Thymus (tissue), 14 donors: ENCODE results near the gene GAB2. TPM values are rescaled to one million over a fixed set of nuclear protein-coding genes. Genes with fewer than 3 reads are reported as not detected.
"Not testable (repeated sequence)": the region's sequence is repeated elsewhere in the genome, so short reads cannot be mapped to it uniquely, and the experiment has no call there.

Source experiments
- DNase-seq, 9 donors: peaks; one replicate each; pipeline ENCODE4 v3.0.0-alpha.2; 2013; ENCODE audit warnings: low spot score in 9 of 9, low read depth in 6 of 9, missing footprints in 1 of 9
- H3K27ac ChIP-seq, 2 donors: one replicate each; pipeline ENCODE4 v1.5.1; 2013; ENCODE audit warnings: control low read depth in 1 of 2, low read depth in 1 of 2, low read length in 1 of 2, mild to moderate bottlenecking in 1 of 2, moderate library complexity in 1 of 2
- H3K27me3 ChIP-seq, 2 donors: one replicate each; pipeline ENCODE4 v1.5.1; 2013; ENCODE audit warnings: low read length in 1 of 2; ENCODE audit not compliant: control insufficient read depth in 2 of 2, insufficient read depth in 1 of 2
- H3K36me3 ChIP-seq, 2 donors: one replicate each; pipeline ENCODE4 v1.5.1; 2013; ENCODE audit warnings: low read length in 1 of 2, mild to moderate bottlenecking in 1 of 2, moderate library complexity in 1 of 2; ENCODE audit not compliant: control insufficient read depth in 2 of 2, insufficient read depth in 2 of 2
- H3K4me1 ChIP-seq, 2 donors: one replicate each; pipeline ENCODE4 v1.5.1; 2013; ENCODE audit warnings: low read length in 2 of 2; ENCODE audit not compliant: control insufficient read depth in 2 of 2, insufficient read depth in 2 of 2
- H3K4me3 ChIP-seq, 2 donors: one replicate each; pipeline ENCODE4 v1.5.1; 2013; ENCODE audit warnings: low read length in 2 of 2, control low read depth in 1 of 2, mild to moderate bottlenecking in 1 of 2
- H3K9me3 ChIP-seq, 2 donors: one replicate each; pipeline ENCODE4 v1.5.1; 2013; ENCODE audit warnings: low read length in 1 of 2, mild to moderate bottlenecking in 1 of 2; ENCODE audit not compliant: control insufficient read depth in 2 of 2, insufficient read depth in 1 of 2
- WGBS: extraction: QIAGEN DNeasy Blood & Tissue Kit; methylation state at CpG from one replicate; pipeline ENCODE4 v1.1.7; 2013; 5-methylcytosine and 5-hydroxymethylcytosine counted together
- long read RNA-seq, 10 donors: transcript quantifications; one replicate each; lab custom pipeline, GENCODE V29; 2026
- polyA plus RNA-seq: library from polyadenylated mRNA; stranded (reverse); fragments of 200-250 nt; gene quantifications from one replicate; pipeline ENCODE4 v1.2.3, GENCODE V29; 2013
- total RNA-seq: library from RNA; stranded (reverse); fragments of 120-200 nt; gene quantifications from one replicate; pipeline ENCODE4 v1.2.4, GENCODE V29; 2013
- donor health status: healthy.

Gene GAB2, protein sequence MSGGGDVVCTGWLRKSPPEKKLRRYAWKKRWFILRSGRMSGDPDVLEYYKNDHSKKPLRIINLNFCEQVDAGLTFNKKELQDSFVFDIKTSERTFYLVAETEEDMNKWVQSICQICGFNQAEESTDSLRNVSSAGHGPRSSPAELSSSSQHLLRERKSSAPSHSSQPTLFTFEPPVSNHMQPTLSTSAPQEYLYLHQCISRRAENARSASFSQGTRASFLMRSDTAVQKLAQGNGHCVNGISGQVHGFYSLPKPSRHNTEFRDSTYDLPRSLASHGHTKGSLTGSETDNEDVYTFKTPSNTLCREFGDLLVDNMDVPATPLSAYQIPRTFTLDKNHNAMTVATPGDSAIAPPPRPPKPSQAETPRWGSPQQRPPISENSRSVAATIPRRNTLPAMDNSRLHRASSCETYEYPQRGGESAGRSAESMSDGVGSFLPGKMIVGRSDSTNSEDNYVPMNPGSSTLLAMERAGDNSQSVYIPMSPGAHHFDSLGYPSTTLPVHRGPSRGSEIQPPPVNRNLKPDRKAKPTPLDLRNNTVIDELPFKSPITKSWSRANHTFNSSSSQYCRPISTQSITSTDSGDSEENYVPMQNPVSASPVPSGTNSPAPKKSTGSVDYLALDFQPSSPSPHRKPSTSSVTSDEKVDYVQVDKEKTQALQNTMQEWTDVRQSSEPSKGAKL
- total RNA-seq (12.6 TPM), polyA plus RNA-seq (3.7 TPM)
- long read RNA-seq, donor 1: 0 reads
- long read RNA-seq, donor 2: 0 reads
- long read RNA-seq, donor 3, full-length matches to known transcripts: 1 of 1 reads
- long read RNA-seq, donor 3, partial matches to known transcripts: 0 of 1 reads
- long read RNA-seq, donor 3, other reads (novel, unspliced or antisense): 0 of 1 reads
- long read RNA-seq, donor 4: 0 reads
- long read RNA-seq, donor 5, full-length matches to known transcripts: 1 of 6 reads
- long read RNA-seq, donor 5, partial matches to known transcripts: 5 of 6 reads
- long read RNA-seq, donor 5, other reads (novel, unspliced or antisense): 0 of 6 reads
- long read RNA-seq, donor 6, full-length matches to known transcripts: 4 of 4 reads
- long read RNA-seq, donor 6, partial matches to known transcripts: 0 of 4 reads
- long read RNA-seq, donor 6, other reads (novel, unspliced or antisense): 0 of 4 reads
- long read RNA-seq, donor 7, full-length matches to known transcripts: 1 of 1 reads
- long read RNA-seq, donor 7, partial matches to known transcripts: 0 of 1 reads
- long read RNA-seq, donor 7, other reads (novel, unspliced or antisense): 0 of 1 reads
- long read RNA-seq, donor 8: 0 reads
- long read RNA-seq, donor 9, full-length matches to known transcripts: 1 of 13 reads
- long read RNA-seq, donor 9, partial matches to known transcripts: 12 of 13 reads
- long read RNA-seq, donor 9, other reads (novel, unspliced or antisense): 0 of 13 reads
- long read RNA-seq, donor 10, partial matches to known transcripts: 0 of 1 reads
- long read RNA-seq, donor 10, other reads (novel, unspliced or antisense): 0 of 1 reads

DNA sequence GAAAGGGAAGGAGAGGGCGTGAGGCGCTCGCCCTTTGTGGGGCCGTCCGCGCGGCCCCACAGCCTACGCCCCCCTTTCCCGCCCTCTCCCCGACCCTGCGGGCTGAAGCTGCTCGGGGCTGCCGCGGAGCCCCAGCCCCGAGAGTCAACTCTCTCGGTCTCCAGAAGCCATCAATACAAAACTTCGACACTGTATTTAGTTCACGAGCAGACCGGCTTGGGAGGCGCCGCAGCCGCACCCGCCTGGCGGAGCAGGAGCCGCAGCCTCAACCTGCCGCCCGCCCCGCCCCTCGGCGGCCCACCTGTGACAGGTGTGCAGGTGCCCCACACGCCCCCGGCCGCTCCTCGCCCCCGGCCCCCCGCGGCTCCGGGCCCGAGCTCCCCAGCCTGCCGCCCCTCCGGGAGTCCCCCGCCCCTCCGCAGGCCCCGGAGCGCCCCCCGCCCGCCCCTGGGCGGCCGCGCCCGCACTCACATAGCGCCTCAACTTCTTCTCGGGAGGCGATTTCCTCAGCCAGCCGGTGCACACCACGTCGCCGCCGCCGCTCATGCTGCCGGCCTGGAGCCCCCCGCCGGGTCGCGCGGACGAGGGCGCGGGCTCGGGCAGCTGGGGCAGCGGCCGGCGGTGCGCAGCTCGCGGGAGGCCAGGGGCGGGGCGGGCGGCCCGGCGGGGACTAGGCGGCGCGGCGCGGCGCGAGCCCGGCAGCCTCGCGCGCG is at the start of gene GAB2:
Gene GAB2 (minus strand): TSS at position 646 of the 713 bp plus-strand sequence. CDS start 100 bp downstream, at position 546.
- DNase-seq: peak in 2 of 9 donors; percentile 30 to 46
- Histone ChIP-seq H3K9me3 (peaks cover 0 to 1% of the 10 kb centered on the region in 2 donors), H3K27me3 (no peaks in the 10 kb centered on the region), H3K27ac (peak within 1 kb of the TSS; percentile 86 to 93), H3K4me1 (peaks cover 31 to 55% of the 10 kb centered on the region in 2 donors), H3K36me3 (no peaks in the 10 kb centered on the region), H3K4me3 (peak within 1 kb of the TSS; percentile 68 to 91)
- WGBS: under 1% methylated on average over 93 of the region's 93 CpGs

DNA sequence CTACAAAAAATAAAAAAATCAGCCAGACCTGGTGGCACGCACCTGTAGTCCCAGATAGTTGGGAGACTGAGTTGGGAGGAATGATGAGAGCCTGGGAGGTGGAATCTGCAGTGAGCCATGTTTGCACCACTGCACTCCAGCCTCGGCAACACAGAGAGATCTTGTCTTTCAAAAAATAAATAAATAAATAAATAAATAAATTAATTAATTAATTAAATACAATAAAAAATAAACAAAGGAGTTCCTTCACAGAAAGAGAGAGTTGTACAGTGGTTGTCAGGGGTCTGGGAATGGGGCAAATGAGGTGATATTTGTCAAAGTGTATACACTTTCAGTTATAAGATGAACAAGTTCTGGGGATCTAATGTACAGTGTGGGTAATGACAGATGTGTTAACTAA is 49.8 kb upstream of the GAB2 start:
- peaks cover 12 to 26% of the 10 kb centered on the region in 2 donors for H3K4me1 ChIP-seq
- no peak for DNase-seq
- over 99% methylated on average over 2 of the region's 2 CpGs for WGBS

GRCh38 chr11:78465169-78465942 is 47.7 kb upstream of the GAB2 start:
- no peaks in the 10 kb centered on the region for H3K27me3 ChIP-seq
- peak in 7 of 9 donors; percentile 23 to 72 (median 45) for DNase-seq
- 31% methylated on average over 19 of the region's 19 CpGs for WGBS
- H3K36me3 ChIP-seq: peaks cover 0 to 12% of the 10 kb centered on the region in 2 donors
- H3K4me1 ChIP-seq: peaks cover 12 to 26% of the 10 kb centered on the region in 2 donors
- peak overlapping the region; percentile 95 to 96 for H3K27ac ChIP-seq
- H3K4me3 ChIP-seq: peak overlapping the region in 1 of 2 donors; percentile 29
- peaks cover 0 to 2% of the 10 kb centered on the region in 2 donors for H3K9me3 ChIP-seq

More for the DNA sequence above, 49.8 kb upstream of the GAB2 start:
- no peak overlapping the region for H3K4me3 ChIP-seq
- peaks cover 0 to 3% of the 10 kb centered on the region in 2 donors for H3K36me3 ChIP-seq
- no peak overlapping the region for H3K27ac ChIP-seq
- H3K27me3 ChIP-seq: no peaks in the 10 kb centered on the region
- H3K9me3 ChIP-seq: peaks cover 0 to 2% of the 10 kb centered on the region in 2 donors

GRCh38 chr11:78464787-78465168 is 47.2 kb upstream of the GAB2 start:
- Histone ChIP-seq H3K27ac (peak overlapping the region; percentile 95 to 96), H3K4me1 (peaks cover 12 to 26% of the 10 kb centered on the region in 2 donors), H3K36me3 (peaks cover 0 to 18% of the 10 kb centered on the region in 2 donors)
- H3K9me3 ChIP-seq, H3K4me3 ChIP-seq, H3K27me3 ChIP-seq: not testable (repeated sequence)
- WGBS: 62% methylated on average over 14 of the region's 14 CpGs
- DNase-seq: peak in 1 of 9 donors; percentile 25

DNA sequence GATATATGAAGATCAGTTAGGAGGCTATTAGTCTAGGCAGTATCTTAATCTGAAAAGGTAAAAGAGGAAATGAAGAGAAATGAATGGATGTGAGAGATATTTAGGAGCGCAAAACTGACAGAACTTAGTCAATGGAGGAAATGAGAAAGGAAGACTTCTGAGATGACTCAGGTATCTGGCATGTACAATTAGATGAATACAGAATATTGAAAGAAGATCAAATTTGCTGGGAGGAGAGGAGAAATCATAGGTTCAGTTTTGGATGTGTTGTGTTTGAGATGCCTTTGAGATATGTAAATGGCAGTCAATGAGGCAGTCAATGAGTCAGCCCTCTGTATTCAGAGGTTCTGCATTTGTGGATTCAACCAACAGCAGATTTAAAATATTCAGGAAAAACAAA is 42.9 kb upstream of the GAB2 start:
- Histone ChIP-seq H3K27me3 (no peaks in the 10 kb centered on the region), H3K4me3 (no peak overlapping the region), H3K36me3 (peaks cover 3 to 19% of the 10 kb centered on the region in 2 donors), H3K27ac (no peak overlapping the region), H3K4me1 (peaks cover 6 to 21% of the 10 kb centered on the region in 2 donors), H3K9me3 (peaks cover 0 to 2% of the 10 kb centered on the region in 2 donors)
- DNase-seq: no peak
- 96% methylated on average over 1 of the region's 1 CpG for WGBS

GRCh38 chr11:78459738-78460137 is 42.1 kb upstream of the GAB2 start:
- no peaks in the 10 kb centered on the region for H3K27me3 ChIP-seq
- no peak overlapping the region for H3K27ac ChIP-seq
- no peaks in the 10 kb centered on the region for H3K9me3 ChIP-seq
- WGBS: 90% methylated on average over 4 of the region's 4 CpGs
- no peak overlapping the region for H3K4me3 ChIP-seq
- H3K4me1 ChIP-seq: peaks cover 0 to 14% of the 10 kb centered on the region in 2 donors
- H3K36me3 ChIP-seq: peaks cover 3 to 19% of the 10 kb centered on the region in 2 donors
- no peak for DNase-seq

DNA sequence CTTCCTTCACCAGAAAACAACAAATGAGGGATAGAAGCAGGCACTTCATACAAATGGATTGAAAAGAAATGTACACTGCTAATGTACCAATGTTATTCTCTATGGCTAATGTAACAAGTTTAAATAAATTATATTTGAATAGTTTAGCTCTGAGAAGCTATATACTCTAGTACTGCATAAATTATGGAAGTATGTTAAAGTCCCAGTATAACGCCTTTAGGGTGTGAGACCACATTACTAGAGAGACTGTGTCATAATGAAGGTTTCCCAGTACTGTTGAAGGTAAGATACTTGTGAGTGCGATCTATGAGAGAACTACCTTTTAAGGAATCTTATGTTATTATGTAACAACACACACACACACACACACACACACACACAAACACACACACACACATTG is 39.8 kb upstream of the GAB2 start:
- no peak for DNase-seq
- Histone ChIP-seq H3K9me3 (no peaks in the 10 kb centered on the region), H3K4me1 (peaks cover 11 to 16% of the 10 kb centered on the region in 2 donors), H3K36me3 (peaks cover 3 to 16% of the 10 kb centered on the region in 2 donors), H3K27ac (no peak overlapping the region), H3K27me3 (no peaks in the 10 kb centered on the region), H3K4me3 (no peak overlapping the region)
- 71% methylated on average over 2 of the region's 2 CpGs for WGBS
